Esophagus squamous epithelium (tissue), 4 donors: ENCODE measurements around the gene ZNF747.
"Not testable (repeated sequence)": the region's sequence is repeated elsewhere in the genome, so short reads cannot be mapped to it uniquely, and the experiment has no call there.

Source experiments
- POLR2A ChIP-seq, 4 donors: fragments of 450-650 bp; IDR thresholded peaks; one replicate each; pipeline ENCODE4 v1.6.1; 2017; ENCODE audit warnings: antibody characterized with exemption in 4 of 4, mild to moderate bottlenecking in 4 of 4, moderate library complexity in 3 of 4
- TF ChIP-seq, protein P1 (sequence below), 6 experiments: fragments of 450-650 bp in 4 of 6; fragments of 200-600 bp in 2 of 6; sonication (generic) in 2 of 6; IDR thresholded peaks; one replicate each; pipeline ENCODE4 v1.5.1; 2016 to 2019; ENCODE audit warnings: antibody characterized with exemption in 6 of 6, mild to moderate bottlenecking in 4 of 6, moderate library complexity in 4 of 6

DNA sequence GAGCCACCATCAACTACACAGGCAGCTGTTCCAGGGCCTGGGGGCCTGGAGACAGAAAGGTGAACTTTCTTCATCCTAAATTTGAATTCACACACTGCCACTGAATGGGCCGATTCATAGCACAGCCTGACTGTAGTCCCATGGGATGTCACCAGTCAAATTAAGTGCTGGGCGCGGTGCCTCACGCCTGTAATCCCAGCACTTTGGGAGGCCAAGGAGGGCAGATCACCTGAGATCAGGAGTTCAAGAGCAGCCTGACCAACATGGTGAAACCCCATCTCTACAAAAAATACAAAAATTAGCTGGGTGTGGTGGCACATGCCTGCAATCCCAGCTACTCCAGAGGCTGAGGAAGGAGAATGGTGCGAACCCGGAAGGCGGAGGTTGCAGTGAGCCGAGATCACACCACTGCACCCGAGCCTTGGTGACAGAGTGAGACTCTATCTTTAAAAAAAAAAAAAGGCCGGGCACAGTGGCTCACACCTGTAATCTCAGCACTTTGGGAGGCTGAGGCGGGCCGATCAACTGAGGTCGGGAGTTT is 5.4 kb upstream of the ZNF747 start:
- TF ChIP-seq POLR2A (IDR thresholded peaks at IDR 0.05) = not testable (repeated sequence)
- TF ChIP-seq, protein P1, sequence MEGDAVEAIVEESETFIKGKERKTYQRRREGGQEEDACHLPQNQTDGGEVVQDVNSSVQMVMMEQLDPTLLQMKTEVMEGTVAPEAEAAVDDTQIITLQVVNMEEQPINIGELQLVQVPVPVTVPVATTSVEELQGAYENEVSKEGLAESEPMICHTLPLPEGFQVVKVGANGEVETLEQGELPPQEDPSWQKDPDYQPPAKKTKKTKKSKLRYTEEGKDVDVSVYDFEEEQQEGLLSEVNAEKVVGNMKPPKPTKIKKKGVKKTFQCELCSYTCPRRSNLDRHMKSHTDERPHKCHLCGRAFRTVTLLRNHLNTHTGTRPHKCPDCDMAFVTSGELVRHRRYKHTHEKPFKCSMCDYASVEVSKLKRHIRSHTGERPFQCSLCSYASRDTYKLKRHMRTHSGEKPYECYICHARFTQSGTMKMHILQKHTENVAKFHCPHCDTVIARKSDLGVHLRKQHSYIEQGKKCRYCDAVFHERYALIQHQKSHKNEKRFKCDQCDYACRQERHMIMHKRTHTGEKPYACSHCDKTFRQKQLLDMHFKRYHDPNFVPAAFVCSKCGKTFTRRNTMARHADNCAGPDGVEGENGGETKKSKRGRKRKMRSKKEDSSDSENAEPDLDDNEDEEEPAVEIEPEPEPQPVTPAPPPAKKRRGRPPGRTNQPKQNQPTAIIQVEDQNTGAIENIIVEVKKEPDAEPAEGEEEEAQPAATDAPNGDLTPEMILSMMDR (IDR thresholded peaks at IDR 0.05) = not testable (repeated sequence)
